GM08714 (cell line): ENCODE measurements around the gene RTN1.
A peak's percentile ranks its signal among the peaks of the same experiment; 100 is the strongest.

Source experiments
- H3K4me3 ChIP-seq: fragments of 200-500 bp; sonication (Bioruptor generic); 2 replicates; pipeline ENCODE4 v1.5.1; 2014; ENCODE audit warnings: mild to moderate bottlenecking, low read length, inconsistent platforms
- ZNF274 ChIP-seq: IDR thresholded peaks from 2 replicates; pipeline ENCODE4 v1.6.1; 2012; ENCODE audit warnings: mild to moderate bottlenecking, low read depth, low read length

Gene RTN1

GRCh38 chr14:59630288-59630963 is 240.2 kb downstream of the RTN1 start:
- TF ChIP-seq ZNF274 = no peak
- peak overlapping the region; percentile 25; the same call in 1 of the 2 replicates for H3K4me3 ChIP-seq

- peak overlapping the region; percentile 25; the same call in 1 of the 2 replicates for H3K4me3 ChIP-seq
- TF ChIP-seq ZNF274 = no peak
Measured at GRCh38 chr14:59629444-59630287, 240.9 kb downstream of the RTN1 start.

- H3K4me3 ChIP-seq = no peak overlapping the region
- TF ChIP-seq ZNF274 = no peak
Measured at GRCh38 chr14:59627011-59627520, 243.5 kb downstream of the RTN1 start.

DNA sequence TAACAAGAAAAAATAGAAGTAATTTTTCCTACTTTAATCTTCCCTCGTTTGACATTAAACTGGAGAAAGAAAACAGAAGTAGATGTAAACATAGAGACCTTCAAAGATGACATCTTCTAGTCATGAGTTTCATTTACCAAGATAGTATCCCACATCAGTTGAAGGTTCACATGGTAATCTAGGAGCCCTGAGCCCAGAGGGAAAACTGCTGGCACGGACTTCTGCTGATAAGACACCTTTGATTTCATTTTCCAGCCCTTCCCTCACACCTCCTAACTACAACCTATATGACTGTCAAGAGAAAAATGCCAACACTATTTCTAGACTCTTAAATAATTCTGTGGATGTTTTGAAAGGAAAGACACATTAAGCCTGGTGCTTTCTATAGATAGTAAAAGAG is 247.9 kb downstream of the RTN1 start:
- no peak overlapping the region for H3K4me3 ChIP-seq
- TF ChIP-seq ZNF274 = no peak

DNA sequence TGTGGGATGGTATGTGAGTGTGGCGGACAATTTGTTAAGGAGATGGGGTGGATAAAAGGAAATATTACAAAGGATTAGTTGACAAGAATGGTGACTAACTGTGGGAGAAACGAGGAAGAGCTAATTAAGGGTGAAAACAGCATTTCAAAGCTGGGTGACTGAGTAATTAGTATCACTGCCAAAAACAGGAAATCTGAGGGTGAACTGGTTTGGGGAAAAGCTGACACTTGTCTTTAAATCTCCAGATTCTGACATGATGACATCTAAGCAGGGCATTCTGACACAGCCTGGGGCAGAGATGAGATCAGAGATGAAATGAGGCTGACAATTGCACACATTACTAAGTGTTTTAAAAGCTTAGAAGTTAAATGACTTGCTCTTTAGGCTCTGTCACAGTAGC is 251.5 kb downstream of the RTN1 start:
- no peak for TF ChIP-seq ZNF274
- H3K4me3 ChIP-seq = no peak overlapping the region

DNA sequence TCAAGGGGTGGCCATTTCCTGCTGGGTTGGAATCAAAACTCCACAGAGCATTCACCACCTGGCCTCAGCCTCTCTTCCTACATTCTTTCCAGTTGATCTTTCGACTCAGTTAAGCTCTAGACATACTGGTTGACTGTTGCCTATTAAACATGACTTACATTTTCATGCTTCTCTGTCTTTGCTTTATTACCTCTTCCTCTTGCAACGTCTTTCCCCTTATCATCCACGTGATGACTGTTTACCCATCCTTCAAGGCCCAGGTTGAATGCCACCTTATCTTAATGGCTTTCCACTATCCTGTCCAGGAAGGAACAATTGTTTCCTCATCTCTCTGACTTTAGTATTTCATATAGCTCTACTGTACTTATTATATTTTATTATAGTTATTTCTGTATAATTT is 269.5 kb downstream of the RTN1 start:
- no peak overlapping the region for H3K4me3 ChIP-seq
- no peak for TF ChIP-seq ZNF274

DNA sequence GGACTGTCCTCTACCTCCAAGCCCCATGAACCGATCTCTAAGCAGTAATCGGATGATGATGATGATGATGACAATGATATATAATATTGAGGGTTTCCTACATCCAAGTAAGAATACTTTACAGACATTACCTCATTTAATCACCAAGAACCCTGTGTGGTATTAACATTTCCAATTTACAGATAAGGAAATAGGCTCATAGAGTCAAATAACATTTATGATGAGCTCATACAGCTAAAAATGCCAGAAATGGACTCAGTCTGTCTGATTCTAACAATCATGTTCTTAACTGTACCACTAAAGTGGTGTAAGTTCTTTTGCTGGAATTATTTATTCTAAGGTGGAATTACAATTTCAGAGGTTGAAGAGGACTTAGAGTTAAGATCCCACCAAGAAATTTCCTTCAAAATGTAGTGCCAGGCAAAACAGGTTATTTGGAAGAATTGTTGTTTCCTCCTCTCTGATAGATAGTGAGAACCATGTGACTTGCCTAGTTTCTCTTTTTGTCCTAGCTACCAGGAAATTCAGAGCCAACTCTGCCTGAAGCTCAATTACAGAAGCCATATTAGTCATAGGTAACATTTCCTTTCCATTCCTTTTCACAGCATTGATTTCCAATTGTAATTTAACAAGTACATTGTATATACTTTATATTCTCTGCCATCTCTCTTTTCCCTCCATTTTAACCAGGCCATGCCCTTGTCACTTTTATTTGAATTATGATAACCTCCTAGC is 270.2 kb downstream of the RTN1 start:
- H3K4me3 ChIP-seq = no peak overlapping the region
- no peak for TF ChIP-seq ZNF274

- no peak for TF ChIP-seq ZNF274
- H3K4me3 ChIP-seq = no peak overlapping the region
Measured at GRCh38 chr14:59595071-59595470, 275.5 kb downstream of the RTN1 start.

DNA sequence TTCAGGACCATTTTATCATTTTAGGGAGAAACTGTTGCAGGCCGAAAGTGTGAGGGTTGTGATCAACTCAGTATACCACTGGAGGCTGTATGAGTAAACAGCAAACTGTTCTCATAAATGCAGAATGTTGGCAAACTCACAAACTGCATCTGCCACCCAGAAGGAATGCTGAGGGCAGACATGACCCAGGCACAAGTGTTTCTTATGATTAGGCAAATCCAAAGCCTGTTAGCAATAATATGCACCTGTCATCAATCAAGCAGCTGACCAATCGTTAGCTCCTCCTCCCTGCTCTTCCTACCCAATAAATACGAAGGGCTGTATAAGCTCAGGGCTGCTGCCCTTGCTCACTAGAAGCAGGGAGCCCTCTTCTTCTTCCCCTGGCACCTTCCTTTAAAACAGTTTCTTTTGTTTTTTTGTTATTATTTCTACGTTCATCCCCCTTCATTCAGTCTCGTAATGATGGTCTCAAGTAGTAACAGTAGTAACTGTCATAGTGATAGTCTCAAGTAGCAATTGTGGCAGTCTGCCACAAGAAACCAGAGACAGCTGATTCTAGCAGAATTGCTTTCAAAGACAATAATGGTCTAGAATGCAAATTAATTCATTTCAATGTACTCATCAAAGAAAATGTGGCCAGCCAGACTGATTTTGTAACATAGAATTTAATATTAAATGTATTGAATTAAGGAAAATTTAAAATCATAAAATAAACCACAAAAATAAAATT is 278.8 kb downstream of the RTN1 start:
- TF ChIP-seq ZNF274 = no peak
- no peak overlapping the region for H3K4me3 ChIP-seq

DNA sequence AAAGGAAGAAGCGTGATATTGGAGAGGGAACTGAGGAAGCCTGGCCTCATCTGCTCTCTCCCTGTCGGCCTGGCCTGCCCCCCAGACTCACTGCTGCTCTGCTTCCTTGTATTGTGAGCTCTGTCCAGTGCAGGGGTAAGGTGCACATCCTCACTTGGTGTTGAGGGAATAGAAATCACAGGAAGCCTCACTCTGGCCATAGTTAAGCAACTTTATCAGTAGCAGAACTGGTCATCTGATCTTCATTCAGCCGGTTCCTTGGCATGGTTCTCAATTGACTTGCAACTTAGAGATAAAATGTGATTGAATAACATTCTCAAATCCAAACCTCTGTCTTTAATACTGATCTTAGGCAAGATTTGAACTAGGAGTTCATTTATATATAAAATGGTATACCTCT is 282.5 kb downstream of the RTN1 start:
- no peak for TF ChIP-seq ZNF274
- no peak overlapping the region for H3K4me3 ChIP-seq

DNA sequence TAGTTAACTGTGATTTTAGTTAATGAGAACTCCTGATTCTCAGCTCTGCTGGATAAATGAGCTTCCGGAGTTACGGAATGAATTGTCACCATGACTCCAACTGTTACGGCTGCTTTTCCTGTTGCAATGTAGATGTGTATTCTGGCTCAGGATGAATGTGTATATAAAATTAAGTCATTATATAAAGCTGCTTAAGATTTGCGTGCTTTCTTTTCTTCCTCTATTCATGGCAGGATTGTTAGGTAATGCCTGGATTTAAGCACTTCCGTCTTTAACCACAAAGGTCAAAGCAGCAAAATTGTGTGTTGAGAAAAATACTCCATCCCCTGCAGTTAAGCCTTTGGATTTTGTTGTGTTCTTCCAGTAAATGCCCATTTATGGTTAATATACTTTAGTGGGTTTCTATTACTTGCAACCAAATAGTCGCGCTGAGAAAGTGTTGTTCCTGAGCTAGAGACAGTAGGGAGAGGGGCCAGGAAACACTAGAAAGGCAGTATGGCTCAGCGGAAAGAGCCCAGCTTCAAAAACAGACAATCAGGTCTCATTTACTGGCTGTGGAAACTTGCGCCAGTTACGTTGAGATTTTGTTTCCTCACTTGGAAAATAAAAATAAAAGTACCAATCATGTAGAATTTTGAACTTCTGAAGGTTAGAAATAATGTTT is 284.6 kb downstream of the RTN1 start:
- H3K4me3 ChIP-seq = no peak overlapping the region
- TF ChIP-seq ZNF274 = no peak

GRCh38 chr14:59583755-59584154 is 286.8 kb downstream of the RTN1 start:
- TF ChIP-seq ZNF274 = no peak
- H3K4me3 ChIP-seq = no peak overlapping the region

- TF ChIP-seq ZNF274 = no peak
- H3K4me3 ChIP-seq = no peak overlapping the region
Measured at GRCh38 chr14:59582845-59583509, 287.6 kb downstream of the RTN1 start.
